ENCODE data around the gene SIN3B.

GRCh38 chr19:16889366-16889882, 60.2 kb downstream of the SIN3B start:
- TF ChIP-seq GATA2 (IDR thresholded peaks at IDR 0.05; ENCODE audit: low read depth, low read length), result no peak
- no peak for TF ChIP-seq GATA3 (IDR thresholded peaks at IDR 0.05; ENCODE audit: low read depth, low read length)
